ENCODE results near the gene CDCA3. TPM values are rescaled to one million over a fixed set of nuclear protein-coding genes. Genes with fewer than 3 reads are reported as not detected.
A peak's percentile ranks its signal among the peaks of the same experiment; 100 is the strongest.

CDCA3 gene
- polyA plus RNA-seq, 1 experiment, result 57.1 TPM

DNA sequence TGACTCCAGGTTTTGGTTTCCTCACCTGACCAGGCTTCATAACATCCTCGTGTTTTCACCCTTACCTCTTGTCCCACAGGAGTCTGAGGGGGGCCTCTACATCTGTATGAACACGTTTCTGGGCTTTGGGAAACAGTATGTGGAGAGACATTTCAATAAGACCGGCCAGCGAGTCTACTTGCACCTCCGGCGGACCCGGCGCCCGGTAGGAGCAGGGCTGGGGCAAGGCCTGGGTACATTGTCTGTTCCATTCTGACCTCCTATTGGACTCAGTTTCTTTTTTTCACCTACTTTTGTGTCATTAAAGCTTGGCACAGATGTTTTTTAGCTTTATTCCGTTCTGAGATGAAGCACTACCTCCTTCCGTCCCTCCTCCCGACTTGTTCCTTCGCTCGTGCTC lies 4.2 kb upstream of the CDCA3 start:
- ChIA-PET CTCF (interaction anchor here (8.0 kb wide), 1 partner anchor 14 kb away, joined by 112 read pairs; the partner anchor contains the start of genes SPSB2 and TPI1), POLR2A (no interaction called here)
- TF ChIP-seq, protein P1, sequence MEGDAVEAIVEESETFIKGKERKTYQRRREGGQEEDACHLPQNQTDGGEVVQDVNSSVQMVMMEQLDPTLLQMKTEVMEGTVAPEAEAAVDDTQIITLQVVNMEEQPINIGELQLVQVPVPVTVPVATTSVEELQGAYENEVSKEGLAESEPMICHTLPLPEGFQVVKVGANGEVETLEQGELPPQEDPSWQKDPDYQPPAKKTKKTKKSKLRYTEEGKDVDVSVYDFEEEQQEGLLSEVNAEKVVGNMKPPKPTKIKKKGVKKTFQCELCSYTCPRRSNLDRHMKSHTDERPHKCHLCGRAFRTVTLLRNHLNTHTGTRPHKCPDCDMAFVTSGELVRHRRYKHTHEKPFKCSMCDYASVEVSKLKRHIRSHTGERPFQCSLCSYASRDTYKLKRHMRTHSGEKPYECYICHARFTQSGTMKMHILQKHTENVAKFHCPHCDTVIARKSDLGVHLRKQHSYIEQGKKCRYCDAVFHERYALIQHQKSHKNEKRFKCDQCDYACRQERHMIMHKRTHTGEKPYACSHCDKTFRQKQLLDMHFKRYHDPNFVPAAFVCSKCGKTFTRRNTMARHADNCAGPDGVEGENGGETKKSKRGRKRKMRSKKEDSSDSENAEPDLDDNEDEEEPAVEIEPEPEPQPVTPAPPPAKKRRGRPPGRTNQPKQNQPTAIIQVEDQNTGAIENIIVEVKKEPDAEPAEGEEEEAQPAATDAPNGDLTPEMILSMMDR (IDR thresholded peaks at IDR 0.05; ENCODE audit: insufficient read depth, low read depth, low read length), result no peak
- Histone ChIP-seq H3K27me3 (ENCODE audit: control insufficient read depth, insufficient read depth, low read length) (no peaks in the 10 kb centered on the region), H3K36me3 (ENCODE audit: control insufficient read depth, insufficient read depth, low read length) (peaks cover 31% of the 10 kb centered on the region), H3K4me3 (ENCODE audit: low read depth, low read length) (no peak overlapping the region)
- DNase-seq (ENCODE audit: low read depth), result no peak

DNA sequence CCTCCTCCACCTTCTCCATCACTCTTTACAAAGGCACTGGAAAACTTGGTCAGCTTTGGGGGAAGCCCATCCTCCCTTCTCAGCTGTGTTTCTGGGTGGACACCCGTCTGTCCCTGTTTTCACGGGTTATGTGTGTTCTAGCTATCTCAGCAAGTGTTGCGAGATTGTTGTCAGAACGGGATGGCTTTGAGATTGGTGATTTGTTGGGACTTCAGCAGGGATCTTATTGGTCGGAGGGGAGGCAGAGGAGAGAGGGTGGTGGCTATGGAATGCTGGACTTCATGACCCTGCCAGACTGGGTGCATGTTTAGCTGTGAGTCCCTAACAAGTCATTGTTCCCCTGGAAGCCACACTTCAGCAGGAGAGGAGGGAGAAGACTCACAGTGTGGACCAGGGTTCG lies 3.0 kb upstream of the CDCA3 start:
- ChIA-PET CTCF (interaction anchor here (0.6 to 12.2 kb wide), 5 partner anchors 15 to 37 kb away, joined by 3 to 112 read pairs (median 16); partner anchors contain the start of genes GNB3, SPSB2 and TPI1), POLR2A (no interaction called here)
- no peaks in the 10 kb centered on the region for H3K27me3 ChIP-seq (ENCODE audit: control insufficient read depth, insufficient read depth, low read length)
- peaks cover 22% of the 10 kb centered on the region for H3K36me3 ChIP-seq (ENCODE audit: control insufficient read depth, insufficient read depth, low read length)
- H3K4me3 ChIP-seq (ENCODE audit: low read depth, low read length), result no peak overlapping the region
- DNase-seq (ENCODE audit: low read depth), result no peak
- TF ChIP-seq, protein P1 (IDR thresholded peaks at IDR 0.05; ENCODE audit: insufficient read depth, low read depth, low read length), result no peak

DNA sequence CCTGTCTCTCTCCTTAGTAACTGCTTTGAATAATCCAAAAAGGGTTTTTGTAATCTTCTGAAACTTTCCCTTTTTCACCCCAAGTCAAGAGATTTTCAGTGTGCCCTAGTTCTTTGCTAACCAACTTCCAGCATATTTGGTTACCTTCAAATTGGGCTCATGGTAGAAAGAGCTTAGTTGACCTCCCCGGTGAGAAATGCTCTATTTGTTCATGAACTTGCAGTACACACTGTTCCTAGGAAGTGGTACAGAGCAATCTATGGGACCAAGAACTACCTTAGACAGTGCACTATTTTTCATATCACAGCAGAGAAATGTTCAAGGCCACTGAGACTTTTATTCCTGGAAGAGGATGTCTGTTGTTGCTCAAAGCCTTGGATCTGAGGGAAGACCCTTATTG lies 2.5 kb upstream of the CDCA3 start:
- TF ChIP-seq, protein P1 (IDR thresholded peaks at IDR 0.05; ENCODE audit: insufficient read depth, low read depth, low read length), result no peak
- ChIA-PET CTCF (interaction anchor here (0.6 to 12.2 kb wide), 9 partner anchors 8 to 1267 kb away, joined by 3 to 112 read pairs (median 8); partner anchors contain the start of genes GNB3, P3H3, SPSB2 and TPI1), POLR2A (interaction anchor here (1.2 to 2.9 kb wide), 3 partner anchors 14 to 101 kb away, joined by 5 to 34 read pairs (median 6); partner anchors contain the start of gene TPI1)
- Histone ChIP-seq H3K27me3 (ENCODE audit: control insufficient read depth, insufficient read depth, low read length) (no peaks in the 10 kb centered on the region), H3K36me3 (ENCODE audit: control insufficient read depth, insufficient read depth, low read length) (peaks cover 18% of the 10 kb centered on the region), H3K4me3 (ENCODE audit: low read depth, low read length) (no peak overlapping the region)
- DNase-seq (ENCODE audit: low read depth), result no peak

DNA sequence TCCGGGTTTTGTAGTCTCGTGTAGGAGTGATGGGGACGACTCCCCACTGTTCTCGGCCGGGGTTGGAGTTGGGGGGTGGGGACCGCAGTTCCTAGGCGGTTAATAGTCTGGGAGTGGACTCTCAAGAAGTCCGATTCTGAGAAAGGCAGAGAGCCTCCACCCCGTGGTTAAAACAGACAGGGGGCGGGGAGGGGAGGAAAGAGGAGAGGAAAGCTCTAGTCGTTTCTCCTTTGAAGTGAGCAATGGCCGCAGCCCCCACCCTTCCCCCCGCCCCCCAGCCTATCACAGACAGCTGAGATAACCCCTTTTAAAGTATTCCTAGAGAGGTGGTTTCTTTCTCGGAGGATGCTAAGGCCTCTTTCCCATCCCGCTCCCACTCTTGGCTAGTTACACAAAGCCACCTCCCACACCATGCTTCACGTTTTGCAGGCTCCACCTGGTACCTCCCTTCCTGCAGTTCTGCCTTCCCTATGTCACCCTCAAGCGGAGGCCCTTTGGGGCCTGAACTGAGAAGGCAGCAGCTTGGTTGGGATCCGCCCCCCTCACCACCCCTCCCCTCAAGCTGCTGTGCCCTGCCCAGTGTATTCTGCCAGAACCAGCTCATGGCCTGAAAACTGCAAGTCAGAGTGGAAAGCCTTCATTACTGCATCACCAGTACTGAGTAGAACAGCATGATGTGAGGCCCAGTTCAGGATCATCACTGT lies 1.7 kb upstream of the CDCA3 start:
- POLR2A ChIA-PET, result interaction anchor here (0.8 to 2.9 kb wide), 5 partner anchors 15 to 100 kb away, joined by 3 to 34 read pairs (median 6); partner anchors contain the start of genes SPSB2 and TPI1
- no peaks in the 10 kb centered on the region for H3K27me3 ChIP-seq (ENCODE audit: control insufficient read depth, insufficient read depth, low read length)
- peaks cover 14% of the 10 kb centered on the region for H3K36me3 ChIP-seq (ENCODE audit: control insufficient read depth, insufficient read depth, low read length)
- no peak for DNase-seq (ENCODE audit: low read depth)
- peak overlapping the region; percentile 78 for H3K4me3 ChIP-seq (ENCODE audit: low read depth, low read length)
- CTCF ChIA-PET, result interaction anchor here (0.6 to 12.2 kb wide), 10 partner anchors 9 to 1266 kb away, joined by 3 to 112 read pairs (median 6); partner anchors contain the start of genes GNB3, MLF2, P3H3 and SPSB2
- TF ChIP-seq, protein P1 (IDR thresholded peaks at IDR 0.05; ENCODE audit: insufficient read depth, low read depth, low read length), result no peak

DNA sequence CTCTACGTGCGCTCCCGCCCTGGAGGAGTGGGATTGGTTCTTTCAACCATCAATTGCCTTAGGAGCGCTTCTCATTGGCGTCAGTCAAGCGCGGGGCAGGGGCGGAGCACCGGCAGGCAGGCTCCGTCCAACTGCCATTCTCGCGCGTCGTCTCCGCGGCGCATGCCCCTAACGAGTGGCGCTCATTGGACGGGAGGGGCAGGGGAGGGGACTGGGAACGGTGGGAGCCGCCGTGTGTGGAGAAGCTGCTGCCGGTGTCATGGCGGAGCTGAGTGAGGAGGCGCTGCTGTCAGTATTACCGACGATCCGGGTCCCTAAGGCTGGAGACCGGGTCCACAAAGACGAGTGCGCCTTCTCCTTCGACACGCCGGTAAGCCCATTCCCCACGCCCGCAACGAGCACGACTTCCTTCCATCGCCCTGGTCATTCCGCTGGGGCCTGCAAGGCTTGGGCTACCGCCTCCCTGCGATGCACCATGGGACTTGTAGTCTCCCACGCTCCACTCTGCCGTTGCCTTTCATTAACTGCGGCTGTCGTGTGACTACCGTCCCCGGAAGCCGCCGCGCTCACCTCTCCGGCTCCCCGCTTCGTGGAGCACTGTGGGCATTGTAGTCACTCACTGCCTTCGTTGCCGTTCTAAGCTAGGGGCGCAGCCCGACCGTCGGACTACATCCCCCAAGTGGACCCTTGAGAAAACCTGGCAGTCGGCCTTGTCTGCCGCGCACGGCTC lies 1.0 kb upstream of the CDCA3 start, which contains the start of gene USP5:
TSS of gene USP5 (plus strand) at position 230 of the 730 bp plus-strand sequence. CDS start at position 260, 30 bp downstream.
- CTCF ChIA-PET, result interaction anchor here (0.7 to 12.2 kb wide), 11 partner anchors 9 to 166 kb away, joined by 3 to 112 read pairs (median 5); partner anchors contain the start of genes GNB3, LPCAT3, MLF2 and P3H3
- no peaks in the 10 kb centered on the region for H3K27me3 ChIP-seq (ENCODE audit: control insufficient read depth, insufficient read depth, low read length)
- TF ChIP-seq, protein P1 (IDR thresholded peaks at IDR 0.05; ENCODE audit: insufficient read depth, low read depth, low read length), result 0 out of 2 replicates have a peak, but pooled peaks have one; percentile 3
- DNase-seq (ENCODE audit: low read depth), result peak; percentile 99
- POLR2A ChIA-PET, result interaction anchor here (0.8 to 2.9 kb wide), 7 partner anchors 15 to 100 kb away, joined by 3 to 34 read pairs (median 5); partner anchors contain the start of genes SPSB2 and TPI1
- H3K4me3 ChIP-seq (ENCODE audit: low read depth, low read length), result peak within 1 kb of the TSS; percentile 78
- H3K36me3 ChIP-seq (ENCODE audit: control insufficient read depth, insufficient read depth, low read length), result peaks cover 9% of the 10 kb centered on the region

All from BJ (cell line).